GM23338 (cell line): ENCODE measurements around the gene CRY1.

ENCODE experiments used
- CREB1 ChIP-seq: fragments of 250-450 bp; sonication (Bioruptor Pico); IDR thresholded peaks from 2 replicates; pipeline ENCODE4 v1.5.0; 2020; ENCODE audit warnings: low read depth, mild to moderate bottlenecking, moderate library complexity
- EZH2 ChIP-seq: fragments of 200-600 bp; sonication (generic); IDR thresholded peaks from one replicate; pipeline ENCODE4 v1.8.0; 2017; ENCODE audit warnings: antibody characterized with exemption, mild to moderate bottlenecking, low read depth; ENCODE audit not compliant: unreplicated experiment
- EZH2phosphoT487 ChIP-seq: fragments of 200-600 bp; sonication (generic); IDR thresholded peaks from one replicate; pipeline ENCODE4 v1.8.1; 2018; ENCODE audit warnings: antibody characterized with exemption; ENCODE audit not compliant: unreplicated experiment
- JUNB ChIP-seq: IDR thresholded peaks from one replicate; pipeline ENCODE4 v1.6.1; 2016; ENCODE audit warnings: antibody characterized with exemption; ENCODE audit not compliant: unreplicated experiment
- POLR2AphosphoS5 ChIP-seq: IDR thresholded peaks from 2 replicates; pipeline ENCODE4 v1.6.1; 2016; ENCODE audit warnings: antibody characterized with exemption, low read depth
- STAT1 ChIP-seq: IDR thresholded peaks from one replicate; pipeline ENCODE4 v1.6.1; 2016; ENCODE audit warnings: antibody characterized with exemption; ENCODE audit not compliant: unreplicated experiment
- ZNF114 ChIP-seq: fragments of 250-450 bp; sonication (Bioruptor Pico); IDR thresholded peaks from 2 replicates; pipeline ENCODE4 v1.5.0; 2020; ENCODE audit warnings: mild to moderate bottlenecking, moderate library complexity
- ZNF331 ChIP-seq: fragments of 250-450 bp; sonication (Bioruptor Pico); IDR thresholded peaks from 2 replicates; pipeline ENCODE4 v1.5.0; 2020; ENCODE audit warnings: low read depth, mild to moderate bottlenecking, moderate library complexity
- TF ChIP-seq, protein P1 (sequence below), 2 experiments: fragments of 200-600 bp in 1 of 2; sonication (generic) in 1 of 2; conservative IDR thresholded peaks; 2 replicates each; pipeline versions ENCODE4 v1.5.1 to v1.6.1; 2016 to 2017; ENCODE audit warnings: antibody characterized with exemption in 2 of 2, low read depth in 2 of 2, mild to moderate bottlenecking in 2 of 2, moderate library complexity in 1 of 2
- TF ChIP-seq, protein P2 (sequence below): IDR thresholded peaks from one replicate; pipeline ENCODE4 v1.6.1; 2018; ENCODE audit warnings: antibody characterized with exemption; ENCODE audit not compliant: unreplicated experiment

GRCh38 chr12:107096571-107096970 lies 3.2 kb upstream of the CRY1 start:
- TF ChIP-seq POLR2AphosphoS5 (no peak), JUNB (no peak), ZNF114 (CRISPR knock-in tag) (no peak), EZH2phosphoT487 (no peak), EZH2 (no peak), CREB1 (CRISPR knock-in tag) (no peak), STAT1 (no peak), ZNF331 (no peak)
- TF ChIP-seq, protein P1, sequence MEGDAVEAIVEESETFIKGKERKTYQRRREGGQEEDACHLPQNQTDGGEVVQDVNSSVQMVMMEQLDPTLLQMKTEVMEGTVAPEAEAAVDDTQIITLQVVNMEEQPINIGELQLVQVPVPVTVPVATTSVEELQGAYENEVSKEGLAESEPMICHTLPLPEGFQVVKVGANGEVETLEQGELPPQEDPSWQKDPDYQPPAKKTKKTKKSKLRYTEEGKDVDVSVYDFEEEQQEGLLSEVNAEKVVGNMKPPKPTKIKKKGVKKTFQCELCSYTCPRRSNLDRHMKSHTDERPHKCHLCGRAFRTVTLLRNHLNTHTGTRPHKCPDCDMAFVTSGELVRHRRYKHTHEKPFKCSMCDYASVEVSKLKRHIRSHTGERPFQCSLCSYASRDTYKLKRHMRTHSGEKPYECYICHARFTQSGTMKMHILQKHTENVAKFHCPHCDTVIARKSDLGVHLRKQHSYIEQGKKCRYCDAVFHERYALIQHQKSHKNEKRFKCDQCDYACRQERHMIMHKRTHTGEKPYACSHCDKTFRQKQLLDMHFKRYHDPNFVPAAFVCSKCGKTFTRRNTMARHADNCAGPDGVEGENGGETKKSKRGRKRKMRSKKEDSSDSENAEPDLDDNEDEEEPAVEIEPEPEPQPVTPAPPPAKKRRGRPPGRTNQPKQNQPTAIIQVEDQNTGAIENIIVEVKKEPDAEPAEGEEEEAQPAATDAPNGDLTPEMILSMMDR (conservative IDR thresholded peaks at IDR 0.05; ENCODE audit: low read depth in 2 of 2) = no peak
- TF ChIP-seq, protein P2, sequence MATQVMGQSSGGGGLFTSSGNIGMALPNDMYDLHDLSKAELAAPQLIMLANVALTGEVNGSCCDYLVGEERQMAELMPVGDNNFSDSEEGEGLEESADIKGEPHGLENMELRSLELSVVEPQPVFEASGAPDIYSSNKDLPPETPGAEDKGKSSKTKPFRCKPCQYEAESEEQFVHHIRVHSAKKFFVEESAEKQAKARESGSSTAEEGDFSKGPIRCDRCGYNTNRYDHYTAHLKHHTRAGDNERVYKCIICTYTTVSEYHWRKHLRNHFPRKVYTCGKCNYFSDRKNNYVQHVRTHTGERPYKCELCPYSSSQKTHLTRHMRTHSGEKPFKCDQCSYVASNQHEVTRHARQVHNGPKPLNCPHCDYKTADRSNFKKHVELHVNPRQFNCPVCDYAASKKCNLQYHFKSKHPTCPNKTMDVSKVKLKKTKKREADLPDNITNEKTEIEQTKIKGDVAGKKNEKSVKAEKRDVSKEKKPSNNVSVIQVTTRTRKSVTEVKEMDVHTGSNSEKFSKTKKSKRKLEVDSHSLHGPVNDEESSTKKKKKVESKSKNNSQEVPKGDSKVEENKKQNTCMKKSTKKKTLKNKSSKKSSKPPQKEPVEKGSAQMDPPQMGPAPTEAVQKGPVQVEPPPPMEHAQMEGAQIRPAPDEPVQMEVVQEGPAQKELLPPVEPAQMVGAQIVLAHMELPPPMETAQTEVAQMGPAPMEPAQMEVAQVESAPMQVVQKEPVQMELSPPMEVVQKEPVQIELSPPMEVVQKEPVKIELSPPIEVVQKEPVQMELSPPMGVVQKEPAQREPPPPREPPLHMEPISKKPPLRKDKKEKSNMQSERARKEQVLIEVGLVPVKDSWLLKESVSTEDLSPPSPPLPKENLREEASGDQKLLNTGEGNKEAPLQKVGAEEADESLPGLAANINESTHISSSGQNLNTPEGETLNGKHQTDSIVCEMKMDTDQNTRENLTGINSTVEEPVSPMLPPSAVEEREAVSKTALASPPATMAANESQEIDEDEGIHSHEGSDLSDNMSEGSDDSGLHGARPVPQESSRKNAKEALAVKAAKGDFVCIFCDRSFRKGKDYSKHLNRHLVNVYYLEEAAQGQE = no peak
